ENCODE measurements around the gene EVA1A. TPM values are rescaled to one million over a fixed set of nuclear protein-coding genes. Genes with fewer than 3 reads are reported as not detected.
"Not testable (repeated sequence)": the region's sequence is repeated elsewhere in the genome, so short reads cannot be mapped to it uniquely, and the experiment has no call there.

EVA1A gene
- total RNA-seq, 4 donors from 2014 or later, result not detected

- no peak for DNase-seq
- WGBS, 2 donors (ENCODE audit: low coverage in 1 of 2), result 60 to 68% methylated on average over 4 of the region's 4 CpGs
- in situ Hi-C loops (cut with MboI; ENCODE audit: low pct_ligation_motif_present in 1 of 4, low pct_unique_long_range_greater_than_20kb in 1 of 4, low sequenced_read_pairs in 3 of 4), result no loop called here
- no peak for TF ChIP-seq POLR2AphosphoS5 (IDR thresholded peaks at IDR 0.05)
- no peak for TF ChIP-seq POLR2A (IDR thresholded peaks at IDR 0.05)
- no peak for TF ChIP-seq CTCF (IDR thresholded peaks at IDR 0.05)
- no peak for TF ChIP-seq EP300 (IDR thresholded peaks at IDR 0.05; ENCODE audit: low read depth)
- intact Hi-C loops (cut with DNase I; ENCODE audit: low total_unique reads), result no loop called here
- H3K27ac ChIP-seq, result no peak overlapping the region
- H3K27me3 ChIP-seq, result no peaks in the 10 kb centered on the region
- H3K4me3 ChIP-seq, result no peak overlapping the region
- H3K36me3 ChIP-seq, result no peaks in the 10 kb centered on the region
- H3K9me3 ChIP-seq, result no peaks in the 10 kb centered on the region
- H3K4me1 ChIP-seq, result no peaks in the 10 kb centered on the region
These were observed 69.5 kb downstream of the EVA1A start for GRCh38 chr2:75491129-75491753.

- TF ChIP-seq EP300 (IDR thresholded peaks at IDR 0.05; ENCODE audit: low read depth), result no peak
- no peak for TF ChIP-seq POLR2A (IDR thresholded peaks at IDR 0.05)
- no peak for TF ChIP-seq POLR2AphosphoS5 (IDR thresholded peaks at IDR 0.05)
- no peak for TF ChIP-seq CTCF (IDR thresholded peaks at IDR 0.05)
- no peaks in the 10 kb centered on the region for H3K4me1 ChIP-seq
- no peak overlapping the region for H3K27ac ChIP-seq
- no peaks in the 10 kb centered on the region for H3K36me3 ChIP-seq
- in situ Hi-C loops (cut with MboI; ENCODE audit: low pct_ligation_motif_present in 1 of 4, low pct_unique_long_range_greater_than_20kb in 1 of 4, low sequenced_read_pairs in 3 of 4) (no loop called here), intact Hi-C loops (cut with DNase I; ENCODE audit: low total_unique reads) (no loop called here)
- no peak for DNase-seq
- no peaks in the 10 kb centered on the region for H3K9me3 ChIP-seq
- H3K27me3 ChIP-seq, result no peaks in the 10 kb centered on the region
- WGBS, 2 donors (ENCODE audit: low coverage in 1 of 2), result 72% methylated on average over 2 of the region's 2 CpGs; no CpG with 5 or more reads in 1 of the 2 donors
- H3K4me3 ChIP-seq, result no peak overlapping the region
These were observed 71.0 kb downstream of the EVA1A start for GRCh38 chr2:75489721-75490120.

- DNase-seq, result no peak
- no peak for TF ChIP-seq POLR2AphosphoS5 (IDR thresholded peaks at IDR 0.05)
- TF ChIP-seq POLR2A (IDR thresholded peaks at IDR 0.05), result no peak
- TF ChIP-seq CTCF (IDR thresholded peaks at IDR 0.05), result no peak
- TF ChIP-seq EP300 (IDR thresholded peaks at IDR 0.05; ENCODE audit: low read depth), result no peak
- Histone ChIP-seq H3K36me3 (no peaks in the 10 kb centered on the region), H3K9me3 (no peaks in the 10 kb centered on the region), H3K4me3 (no peak overlapping the region), H3K27me3 (no peaks in the 10 kb centered on the region), H3K4me1 (no peaks in the 10 kb centered on the region), H3K27ac (no peak overlapping the region)
- 76% methylated on average over 1 of the region's 1 CpG; no CpG with 5 or more reads in 1 of the 2 donors for WGBS, 2 donors (ENCODE audit: low coverage in 1 of 2)
- intact Hi-C loops (cut with DNase I; ENCODE audit: low total_unique reads), result no loop called here
- in situ Hi-C loops (cut with MboI; ENCODE audit: low pct_ligation_motif_present in 1 of 4, low pct_unique_long_range_greater_than_20kb in 1 of 4, low sequenced_read_pairs in 3 of 4), result no loop called here
These were observed 72.6 kb downstream of the EVA1A start for GRCh38 chr2:75488157-75488556.

GRCh38 chr2:75486735-75487134 lies 74.0 kb downstream of the EVA1A start:
- 81 to 92% methylated on average over 2 of the region's 2 CpGs for WGBS, 2 donors (ENCODE audit: low coverage in 1 of 2)
- H3K27me3 ChIP-seq; H3K4me1 ChIP-seq; H3K9me3 ChIP-seq; intact Hi-C loops (cut with DNase I; ENCODE audit: low total_unique reads); H3K36me3 ChIP-seq; DNase-seq; in situ Hi-C loops (cut with MboI; ENCODE audit: low pct_ligation_motif_present in 1 of 4, low pct_unique_long_range_greater_than_20kb in 1 of 4, low sequenced_read_pairs in 3 of 4); H3K27ac ChIP-seq; H3K4me3 ChIP-seq: not testable (repeated sequence)

- DNase-seq, result no peak
- Histone ChIP-seq H3K9me3 (no peaks in the 10 kb centered on the region), H3K27me3 (no peaks in the 10 kb centered on the region), H3K4me1 (no peaks in the 10 kb centered on the region), H3K36me3 (no peaks in the 10 kb centered on the region), H3K27ac (no peak overlapping the region), H3K4me3 (no peak overlapping the region)
- intact Hi-C loops (cut with DNase I; ENCODE audit: low total_unique reads) (no loop called here), in situ Hi-C loops (cut with MboI; ENCODE audit: low pct_ligation_motif_present in 1 of 4, low pct_unique_long_range_greater_than_20kb in 1 of 4, low sequenced_read_pairs in 3 of 4) (no loop called here)
- WGBS, 2 donors (ENCODE audit: low coverage in 1 of 2), result 64 to 94% methylated on average over 1 of the region's 1 CpG
- TF ChIP-seq EP300 (IDR thresholded peaks at IDR 0.05; ENCODE audit: low read depth), result no peak
- TF ChIP-seq CTCF (IDR thresholded peaks at IDR 0.05), result no peak
- no peak for TF ChIP-seq POLR2AphosphoS5 (IDR thresholded peaks at IDR 0.05)
- TF ChIP-seq POLR2A (IDR thresholded peaks at IDR 0.05), result no peak
These were observed 75.9 kb downstream of the EVA1A start for GRCh38 chr2:75484840-75485239.

All from transverse colon (tissue), 4 donors.